Adrenal gland (tissue), 5 donors: Measurements from ENCODE around the gene OR1M1.

Source experiments
- CTCF ChIP-seq, 6 experiments: fragments of 450-650 bp in 4 of 6; fragments of 200-600 bp in 2 of 6; sonication (generic) in 1 of 6; IDR thresholded peaks; 1 replicate in 5 of 6; 2 replicates in 1 of 6; pipeline versions ENCODE4 v1.5.1 to v1.8.0; 2016 to 2021; ENCODE audit warnings: antibody characterized with exemption in 6 of 6, mild to moderate bottlenecking in 2 of 6, moderate library complexity in 1 of 6
- POLR2A ChIP-seq, 2 donors: fragments of 450-650 bp; IDR thresholded peaks; one replicate each; pipeline ENCODE4 v1.6.1; 2017; ENCODE audit warnings: antibody characterized with exemption in 2 of 2, mild to moderate bottlenecking in 2 of 2, moderate library complexity in 1 of 2
- donor health status: DM: no; HTN: no; CAD: no.

DNA sequence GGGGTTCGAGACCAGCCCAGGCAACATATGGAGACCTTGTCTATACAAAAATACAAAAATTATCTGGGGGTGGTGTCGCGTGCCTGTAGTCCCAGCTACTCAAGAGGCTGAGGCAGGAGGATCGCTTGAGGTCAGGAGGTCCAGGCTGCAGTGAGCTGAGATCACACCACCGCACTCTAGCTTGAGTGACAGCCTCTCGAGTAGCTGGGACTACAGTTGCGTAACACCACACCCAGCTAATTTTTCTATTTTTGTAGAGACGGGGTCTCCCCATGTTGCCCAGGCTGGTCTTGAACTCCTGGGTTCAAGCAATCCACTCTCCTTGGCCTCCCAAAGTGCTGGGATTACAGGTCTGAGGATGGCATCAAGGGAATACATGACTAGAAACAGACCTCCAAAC, 45.8 kb upstream of the OR1M1 start:
- TF ChIP-seq CTCF (IDR thresholded peaks at IDR 0.05) = no peak
- TF ChIP-seq POLR2A (IDR thresholded peaks at IDR 0.05) = no peak
